HTERT RPE-1 (cell line): ENCODE data around the gene PPP1R9B.

Experiments
- in situ Hi-C: fragments of 300-500 bp; cut with MboI; formaldehyde crosslinking; loops from 4 replicates; pipeline ENCODE4 v1.14.3; 2020; ENCODE audit warnings: low sequenced_read_pairs

Gene PPP1R9B

DNA sequence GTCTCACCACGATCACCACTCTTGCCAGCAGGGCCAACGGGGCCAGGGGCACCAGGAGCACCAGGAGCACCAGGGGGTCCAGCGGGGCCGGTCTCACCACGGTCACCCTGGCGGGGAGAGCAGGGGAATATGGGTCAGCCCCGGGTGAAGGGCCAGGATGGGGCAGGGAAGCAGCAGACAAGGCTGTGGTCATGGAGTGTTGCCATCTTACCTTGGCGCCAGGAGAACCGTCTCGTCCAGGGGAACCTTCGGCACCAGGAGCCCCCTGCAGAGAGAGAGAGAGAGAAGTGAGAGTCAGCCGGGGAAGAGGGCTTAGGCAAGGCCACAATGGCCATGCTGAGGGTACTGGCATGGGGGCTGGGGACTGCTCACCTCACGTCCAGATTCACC is 38.0 kb upstream of the PPP1R9B start:
- in situ Hi-C loops = no loop called here

DNA sequence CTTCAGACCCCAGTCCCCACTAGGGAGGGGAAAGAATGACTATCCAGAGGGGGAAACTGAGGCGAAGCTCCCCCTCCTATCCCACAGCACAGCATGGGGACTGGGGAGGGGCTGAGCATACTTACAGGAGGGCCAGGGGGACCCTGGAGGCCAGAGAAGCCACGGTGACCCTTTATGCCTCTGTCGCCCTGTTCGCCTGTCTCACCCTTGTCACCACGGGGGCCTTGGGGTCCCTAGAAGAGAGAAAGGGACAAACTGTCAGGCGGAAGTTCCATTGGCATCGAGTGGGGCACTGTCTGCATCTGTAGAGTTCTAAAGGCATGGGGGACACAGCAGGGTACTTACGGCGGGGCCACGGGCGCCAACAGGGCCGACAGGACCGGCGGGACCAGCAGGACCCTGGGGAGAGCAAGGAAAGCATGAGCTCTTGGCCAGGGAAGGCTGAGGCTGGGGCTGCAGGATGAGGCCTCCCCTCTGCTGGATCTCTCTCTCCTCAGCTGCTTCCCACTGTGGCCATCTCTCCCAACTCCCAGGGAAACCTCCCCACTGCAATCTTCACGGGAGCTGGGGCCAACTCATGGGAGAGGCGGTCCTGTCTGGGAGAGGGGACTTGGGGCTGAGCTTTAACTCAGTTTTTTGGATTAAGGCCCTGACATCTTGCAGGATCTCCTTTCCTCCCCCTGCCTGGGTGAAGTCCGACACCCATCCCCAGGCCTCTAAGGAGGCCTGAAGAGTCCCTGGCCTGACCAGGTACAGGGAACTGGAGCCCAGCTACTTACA is 37.5 kb upstream of the PPP1R9B start:
- in situ Hi-C loops = no loop called here

GRCh38 chr17:50187394-50187725 is 36.9 kb upstream of the PPP1R9B start:
- in situ Hi-C loops = no loop called here

DNA sequence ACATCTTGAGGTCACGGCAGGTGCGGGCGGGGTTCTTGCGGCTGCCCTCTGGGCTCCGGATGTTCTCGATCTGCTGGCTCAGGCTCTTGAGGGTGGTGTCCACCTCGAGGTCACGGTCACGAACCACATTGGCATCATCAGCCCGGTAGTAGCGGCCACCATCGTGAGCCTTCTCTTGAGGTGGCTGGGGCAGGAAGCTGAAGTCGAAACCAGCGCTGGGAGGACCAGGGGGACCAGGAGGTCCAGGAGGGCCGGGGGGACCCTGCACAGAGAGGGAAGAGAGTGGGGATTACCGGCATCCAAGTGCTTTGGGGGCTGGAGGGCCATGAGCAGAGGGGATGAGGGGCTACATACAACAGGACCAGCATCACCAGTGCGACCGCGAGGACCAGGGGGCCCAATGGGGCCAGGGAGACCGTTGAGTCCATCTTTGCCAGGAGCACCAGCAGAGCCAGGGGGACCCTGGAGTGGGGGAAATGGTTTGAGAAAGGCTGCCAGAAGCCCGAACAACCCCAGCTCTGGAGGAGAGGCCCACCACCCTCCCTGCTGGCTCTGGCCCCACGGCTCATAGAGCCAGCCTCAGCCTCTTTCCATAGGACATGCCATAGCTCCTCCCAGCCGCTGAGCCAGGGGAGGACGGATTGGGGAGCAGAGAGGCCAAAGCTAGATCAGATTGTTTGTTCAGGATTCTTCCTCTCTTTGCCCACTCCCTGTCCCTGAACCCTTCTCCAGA is 36.4 kb upstream of the PPP1R9B start:
- in situ Hi-C loops = no loop called here

DNA sequence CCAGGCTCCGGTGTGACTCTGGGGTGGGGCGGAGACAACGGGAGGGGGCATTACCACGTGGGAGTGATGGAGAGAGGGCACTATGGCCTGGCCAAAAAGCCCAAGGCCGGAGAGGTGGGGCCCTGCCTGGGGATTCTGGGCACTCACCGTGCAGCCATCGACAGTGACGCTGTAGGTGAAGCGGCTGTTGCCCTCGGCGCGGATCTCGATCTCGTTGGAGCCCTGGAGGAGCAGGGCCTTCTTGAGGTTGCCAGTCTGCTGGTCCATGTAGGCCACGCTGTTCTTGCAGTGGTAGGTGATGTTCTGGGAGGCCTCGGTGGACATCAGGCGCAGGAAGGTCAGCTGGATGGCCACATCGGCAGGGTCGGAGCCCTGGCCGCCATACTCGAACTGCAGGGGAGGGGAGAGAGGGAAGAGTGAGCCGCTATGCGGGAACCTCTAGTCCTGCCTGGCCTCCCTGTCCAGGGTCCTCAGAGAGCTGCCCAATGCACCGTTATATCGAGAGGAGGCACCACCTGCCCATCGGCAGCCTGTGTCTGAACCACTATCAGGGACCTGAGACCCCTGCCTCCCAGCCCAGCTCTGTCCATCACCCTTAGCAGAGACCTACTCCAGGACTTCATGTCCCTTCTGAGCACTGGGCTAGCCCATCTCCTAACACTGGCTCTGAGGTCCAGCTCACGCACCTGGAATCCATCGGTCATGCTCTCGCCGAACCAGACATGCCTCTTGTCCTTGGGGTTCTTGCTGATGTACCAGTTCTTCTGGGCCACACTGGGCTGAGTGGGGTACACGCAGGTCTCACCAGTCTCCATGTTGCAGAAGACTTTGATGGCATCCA is 35.4 kb upstream of the PPP1R9B start:
- in situ Hi-C loops = no loop called here

DNA sequence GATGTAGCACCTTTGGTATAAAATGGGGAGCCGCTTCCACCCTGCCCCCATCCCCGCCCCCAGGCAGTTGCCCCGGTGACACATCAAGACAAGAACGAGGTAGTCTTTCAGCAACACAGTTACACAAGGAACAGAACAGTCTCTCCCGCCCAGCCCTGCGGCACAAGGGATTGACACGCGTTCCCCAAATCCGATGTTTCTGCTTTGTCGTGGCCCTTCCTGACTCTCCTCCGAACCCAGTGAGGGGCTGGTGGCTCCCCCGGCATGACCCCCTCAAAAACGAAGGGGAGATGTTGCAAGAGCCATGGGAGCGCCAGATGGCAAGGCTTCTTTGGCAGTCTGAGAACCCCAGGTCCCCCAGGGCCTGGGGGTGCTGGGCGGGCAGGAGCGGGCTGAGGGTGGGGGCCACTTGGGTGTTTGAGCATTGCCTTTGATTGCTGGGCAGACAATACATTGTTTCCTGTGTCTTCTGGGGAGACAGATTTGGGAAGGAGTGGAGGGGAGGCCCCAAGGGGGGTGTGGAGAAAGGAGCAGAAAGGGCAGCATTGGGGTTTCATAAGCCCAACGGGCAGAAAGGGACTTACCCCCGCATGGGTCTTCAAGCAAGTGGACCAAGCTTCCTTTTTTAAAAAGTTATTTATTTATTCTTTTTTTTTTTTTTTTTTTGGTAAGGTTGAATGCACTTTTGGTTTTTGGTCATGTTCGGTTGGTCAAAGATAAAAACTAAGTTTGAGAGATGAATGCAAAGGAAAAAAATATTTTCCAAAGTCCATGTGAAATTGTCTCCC is 34.3 kb upstream of the PPP1R9B start:
- in situ Hi-C loops = no loop called here

GRCh38 chr17:50184064-50184463 is 33.6 kb upstream of the PPP1R9B start:
- in situ Hi-C loops = no loop called here

DNA sequence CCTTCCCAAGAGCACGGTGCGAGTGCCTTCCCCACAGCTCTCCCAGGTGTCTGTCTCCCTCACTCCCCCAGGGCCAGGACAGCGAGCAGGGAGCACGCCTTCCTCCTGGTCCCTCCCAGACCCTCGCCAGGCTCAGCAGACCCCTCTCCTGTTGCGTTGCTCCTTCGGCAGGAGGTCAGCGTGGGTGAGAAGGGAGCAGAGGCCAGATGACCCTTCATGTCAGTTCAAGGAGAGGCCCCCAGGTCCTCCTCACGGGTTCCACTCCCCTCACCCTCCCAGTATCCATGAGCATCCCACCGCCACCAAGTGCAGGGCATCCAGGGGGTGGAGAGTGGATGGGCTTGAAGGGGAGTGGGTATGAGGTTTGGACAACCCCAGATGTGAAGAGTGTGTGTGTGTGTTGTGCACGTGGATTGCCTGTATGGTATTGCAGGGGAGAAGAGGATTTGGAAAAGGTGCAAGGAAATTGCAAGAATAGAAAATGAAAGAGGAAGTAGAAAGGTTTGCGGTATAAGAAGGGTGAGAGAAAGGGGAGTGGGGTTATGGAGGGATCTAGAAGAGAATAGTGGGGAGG is 33.0 kb upstream of the PPP1R9B start:
- in situ Hi-C loops = no loop called here

- in situ Hi-C loops = no loop called here
Measured at GRCh38 chr17:50182783-50183420, 32.4 kb upstream of the PPP1R9B start.

DNA sequence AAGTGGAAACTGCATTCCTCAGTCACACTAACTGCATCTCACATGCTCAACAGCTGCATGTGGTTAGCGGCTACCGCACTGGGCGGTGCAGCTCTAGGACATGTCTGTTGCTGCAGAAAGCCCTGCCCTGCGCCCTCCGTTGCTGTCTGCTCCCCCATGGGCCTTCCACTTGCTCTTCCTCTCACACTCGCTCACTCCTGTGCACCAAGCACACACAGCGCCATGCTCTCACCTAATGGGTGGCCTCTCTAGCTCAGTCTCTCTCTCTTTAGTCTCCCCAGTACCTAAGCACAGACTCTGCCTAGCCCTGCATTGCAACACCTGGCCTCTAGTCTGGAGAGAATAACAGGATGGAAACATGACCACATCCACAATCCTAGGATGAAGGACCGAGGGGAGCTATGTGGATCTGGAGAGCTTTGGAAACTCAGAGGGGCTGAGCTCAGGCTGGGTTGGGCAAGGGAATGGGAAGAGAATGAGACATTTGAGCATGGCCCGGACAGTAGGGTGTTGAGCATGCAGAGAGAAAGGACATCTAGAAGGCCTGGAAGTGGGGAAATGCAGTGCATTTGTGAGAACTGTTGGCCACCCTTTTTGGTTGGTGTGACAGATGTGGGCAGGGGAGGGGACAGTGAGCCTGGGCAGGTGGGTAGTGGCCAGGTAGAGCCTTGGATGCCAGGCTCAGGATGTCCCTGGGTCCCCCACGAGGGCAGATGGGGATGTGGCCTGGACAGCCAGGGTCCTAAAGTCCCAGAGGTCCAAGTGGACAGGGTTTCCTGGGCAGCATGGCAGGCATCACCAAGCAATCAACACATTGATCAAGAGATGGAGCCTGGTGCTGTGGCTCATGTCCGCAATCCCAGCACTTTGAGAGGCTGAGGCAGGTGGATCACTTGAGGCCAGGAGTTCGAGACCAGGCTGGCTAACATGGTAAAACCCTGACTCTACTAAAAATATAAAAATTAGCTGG is 31.4 kb upstream of the PPP1R9B start:
- in situ Hi-C loops = no loop called here

DNA sequence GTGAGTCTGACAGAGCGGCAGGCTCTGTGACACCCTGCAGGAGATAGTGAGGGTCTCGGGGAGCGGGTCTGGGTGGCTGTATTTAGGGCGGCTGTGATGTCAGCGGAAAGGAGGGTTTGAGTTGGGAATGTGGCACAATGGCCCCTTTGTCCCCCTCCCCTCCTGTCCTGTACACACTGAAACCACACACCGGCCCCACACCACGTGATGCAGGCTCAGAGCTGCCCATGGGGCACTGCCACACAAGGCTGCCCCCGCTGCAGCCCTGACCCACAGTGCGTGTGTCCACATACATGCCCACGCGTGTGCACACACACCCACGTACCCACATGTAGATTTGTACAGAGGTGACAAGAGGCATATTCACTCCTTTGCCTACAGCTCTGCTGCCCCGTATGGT is 30.7 kb upstream of the PPP1R9B start:
- in situ Hi-C loops = no loop called here

DNA sequence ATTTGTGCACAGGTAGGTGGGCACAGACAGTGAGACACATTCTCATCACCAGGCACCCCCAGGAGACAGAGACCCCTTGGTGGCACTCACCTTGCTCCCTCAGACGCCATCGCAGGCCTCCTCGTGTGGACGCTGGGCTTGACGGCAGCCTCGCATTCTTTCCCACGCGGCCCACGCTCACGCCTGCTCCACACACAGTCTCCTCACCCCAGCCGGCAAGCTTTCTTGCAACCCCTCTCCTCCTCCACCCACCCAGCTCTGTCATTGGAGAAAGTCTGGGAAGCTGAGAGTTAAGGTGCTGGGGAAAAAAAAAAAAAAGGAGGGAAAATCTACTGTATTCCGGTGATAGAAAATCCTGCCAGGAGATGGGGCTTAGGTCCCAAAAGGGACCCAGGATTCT is 30.1 kb upstream of the PPP1R9B start:
- in situ Hi-C loops = no loop called here

GRCh38 chr17:50180111-50180510 is 29.6 kb upstream of the PPP1R9B start:
- in situ Hi-C loops = no loop called here

GRCh38 chr17:50177983-50178834 is 27.7 kb upstream of the PPP1R9B start:
- in situ Hi-C loops = no loop called here

GRCh38 chr17:50177476-50177875 is 27.0 kb upstream of the PPP1R9B start:
- in situ Hi-C loops = no loop called here

DNA sequence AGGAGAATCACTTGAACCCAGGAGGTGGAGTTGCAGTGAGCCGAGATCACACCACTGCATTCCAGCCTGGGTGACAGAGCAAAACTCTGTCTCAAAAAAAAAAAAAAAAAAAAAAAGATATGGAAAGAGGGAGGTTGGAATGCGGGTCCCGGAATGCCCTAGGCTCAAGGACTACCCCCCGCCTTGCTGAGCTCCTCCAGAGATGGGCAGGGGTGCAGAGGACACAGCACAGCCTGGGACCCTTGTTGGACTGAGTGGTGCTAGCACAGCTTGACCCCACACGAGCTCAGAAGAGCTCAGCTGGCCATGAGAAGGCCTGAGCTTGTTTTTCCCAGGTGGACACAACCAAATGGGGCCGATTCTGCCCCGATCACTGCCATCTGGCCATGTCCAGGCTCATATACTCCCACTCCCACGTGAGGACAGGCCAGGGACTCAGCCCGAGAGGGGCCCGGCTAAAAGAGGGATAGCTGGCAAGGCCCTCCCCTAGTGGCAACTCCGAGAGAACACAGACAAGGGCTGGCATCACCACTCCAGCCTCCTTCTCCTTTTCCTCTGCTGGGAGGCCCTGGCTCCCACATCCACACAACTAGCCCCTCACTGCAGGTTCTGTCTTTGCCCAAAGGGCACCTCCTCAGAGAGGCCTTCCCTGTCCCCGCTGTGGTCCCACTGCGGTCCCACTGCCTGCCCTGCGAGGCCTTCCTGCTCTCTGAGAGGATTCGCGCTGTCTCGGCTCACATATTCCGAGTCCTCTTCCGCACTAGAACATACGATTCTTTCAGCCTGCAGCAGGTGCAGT is 26.3 kb upstream of the PPP1R9B start:
- in situ Hi-C loops = no loop called here
